ENCODE data around the gene MFAP1.
"Not testable (repeated sequence)": the region's sequence is repeated elsewhere in the genome, so short reads cannot be mapped to it uniquely, and the experiment has no call there.

The MFAP1 gene

GRCh38 chr15:43815064-43815463 lies 9.4 kb downstream of the MFAP1 start:
- not testable (repeated sequence) for DNase-seq (ENCODE audit: low spot score)

GRCh38 chr15:43808960-43809678 lies 15.4 kb downstream of the MFAP1 start:
- no peak for DNase-seq (ENCODE audit: low spot score)

- no peak for DNase-seq (ENCODE audit: low spot score)
Observed at GRCh38 chr15:43808435-43808950, 16.0 kb downstream of the MFAP1 start.

GRCh38 chr15:43802676-43803075 lies 21.8 kb downstream of the MFAP1 start:
- DNase-seq (ENCODE audit: low spot score), result not testable (repeated sequence)

- peak; percentile 85 for DNase-seq (ENCODE audit: low spot score)
Observed at GRCh38 chr15:43800286-43801141, 24.0 kb downstream of the MFAP1 start, which contains the start of gene HYPK. TSS of gene HYPK (plus strand) at chr15:43800599. CDS start at chr15:43800623, 24 bp downstream.

GRCh38 chr15:43799945-43800285 lies 24.6 kb downstream of the MFAP1 start, which contains the start of gene SERINC4:
TSS of gene SERINC4 (minus strand) at chr15:43800220. CDS start at chr15:43799986, 234 bp downstream.
- DNase-seq (ENCODE audit: low spot score), result no peak

- no peak for DNase-seq (ENCODE audit: low spot score)
Observed at GRCh38 chr15:43799209-43799944, 25.1 kb downstream of the MFAP1 start.

DNA sequence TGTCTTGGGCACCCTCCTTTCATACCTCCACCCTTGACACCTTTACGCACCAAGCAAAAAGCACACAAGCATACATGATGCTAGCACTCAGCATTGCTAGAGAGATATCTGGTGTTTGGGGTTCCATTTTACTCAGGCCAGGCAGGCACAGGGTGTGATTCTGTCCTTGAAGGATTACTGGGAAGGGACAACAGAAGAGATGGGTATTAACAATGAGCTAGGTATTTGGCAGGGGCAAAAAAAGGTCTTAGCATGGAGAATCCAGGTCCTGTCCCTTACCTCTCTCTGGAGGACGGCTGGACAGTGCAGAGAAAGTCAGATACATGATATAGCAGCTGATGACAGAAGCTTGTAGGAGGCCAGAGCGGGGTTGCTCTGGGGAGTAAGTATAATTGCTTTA lies 27.9 kb downstream of the MFAP1 start:
- DNase-seq (ENCODE audit: low spot score), result no peak

DNA sequence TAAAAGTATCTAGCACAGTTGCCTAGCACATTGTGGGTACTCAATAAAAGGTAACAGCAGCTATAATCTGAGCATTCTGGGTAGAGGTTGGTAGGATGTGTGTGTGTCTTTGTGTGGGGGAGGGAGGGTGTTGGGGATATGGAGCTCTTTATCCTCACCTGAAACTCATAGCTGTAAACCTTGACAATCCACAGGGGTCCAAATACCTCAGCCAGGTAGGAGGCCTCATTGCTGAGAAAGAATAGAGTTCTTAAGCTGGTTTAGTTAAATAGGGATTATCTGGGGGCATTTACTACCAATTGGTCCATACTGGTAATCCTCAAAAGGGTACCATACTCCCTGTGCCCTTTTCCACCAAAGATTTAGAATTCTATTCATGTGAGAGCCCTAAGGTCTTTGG lies 28.5 kb downstream of the MFAP1 start:
- no peak for DNase-seq (ENCODE audit: low spot score)

DNA sequence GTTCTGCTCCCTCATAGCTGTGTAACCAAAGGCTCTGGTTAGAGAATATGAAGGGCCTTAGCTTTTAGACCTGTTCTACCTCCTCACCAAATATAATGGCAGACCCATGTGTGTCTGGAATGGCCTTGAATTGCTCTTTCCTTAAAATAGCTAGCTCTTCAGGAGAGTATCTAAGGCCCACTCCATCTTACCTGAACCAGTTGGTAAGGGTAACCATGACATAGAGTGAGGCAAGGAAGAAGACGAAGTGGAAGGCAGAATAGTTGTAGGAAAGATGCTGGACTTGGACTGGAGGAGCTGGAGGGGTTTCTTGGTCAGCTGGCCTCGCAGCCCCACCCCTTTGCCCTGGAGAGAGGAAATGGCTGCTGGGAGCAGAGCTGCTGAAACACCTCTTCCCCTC lies 29.3 kb downstream of the MFAP1 start:
- DNase-seq (ENCODE audit: low spot score), result no peak

- peak; percentile 79 for DNase-seq (ENCODE audit: low spot score)
Observed at GRCh38 chr15:43794269-43795037, 30.0 kb downstream of the MFAP1 start.

DNA sequence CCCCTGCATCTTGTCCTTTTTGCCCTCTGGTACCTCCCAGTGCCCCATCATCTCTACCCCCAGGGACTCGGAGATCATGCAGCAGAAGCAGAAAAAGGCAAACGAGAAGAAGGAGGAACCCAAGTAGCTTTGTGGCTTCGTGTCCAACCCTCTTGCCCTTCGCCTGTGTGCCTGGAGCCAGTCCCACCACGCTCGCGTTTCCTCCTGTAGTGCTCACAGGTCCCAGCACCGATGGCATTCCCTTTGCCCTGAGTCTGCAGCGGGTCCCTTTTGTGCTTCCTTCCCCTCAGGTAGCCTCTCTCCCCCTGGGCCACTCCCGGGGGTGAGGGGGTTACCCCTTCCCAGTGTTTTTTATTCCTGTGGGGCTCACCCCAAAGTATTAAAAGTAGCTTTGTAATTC lies 30.8 kb downstream of the MFAP1 start:
- DNase-seq (ENCODE audit: low spot score), result no peak

DNA sequence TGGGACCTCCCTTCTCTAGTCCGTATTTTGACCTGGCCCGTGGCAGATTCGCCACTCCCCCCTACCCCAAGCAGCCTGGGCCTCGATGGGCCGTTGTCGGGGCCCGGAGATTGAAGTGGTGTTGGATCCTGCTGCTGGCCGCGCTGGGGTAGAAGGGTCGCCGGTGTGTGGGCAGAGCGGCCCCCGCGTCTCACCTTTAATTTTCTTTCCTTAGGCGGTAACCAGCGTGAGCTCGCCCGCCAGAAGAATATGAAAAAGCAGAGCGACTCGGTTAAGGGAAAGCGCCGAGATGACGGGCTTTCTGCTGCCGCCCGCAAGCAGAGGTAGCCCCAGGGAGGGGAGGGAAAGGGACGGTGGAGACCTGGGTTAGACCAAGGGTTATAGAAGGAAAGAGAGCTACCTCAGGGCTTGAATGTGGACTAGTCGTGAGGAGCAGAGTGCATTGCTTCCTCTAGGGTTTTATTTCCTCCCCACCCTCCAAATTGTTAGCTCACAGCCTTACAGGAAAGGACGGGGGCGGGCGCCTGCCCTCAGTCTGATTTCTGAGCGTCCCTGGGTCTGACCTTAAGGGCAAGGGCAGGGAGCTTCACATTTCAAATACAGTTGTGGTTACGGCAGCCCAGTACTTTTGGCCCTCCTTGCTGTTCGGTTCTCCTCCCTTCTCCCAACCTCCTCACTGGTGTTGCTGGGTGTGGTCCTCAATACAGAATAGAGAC lies 31.6 kb downstream of the MFAP1 start:
- DNase-seq (ENCODE audit: low spot score), result peak; percentile 57

DNA sequence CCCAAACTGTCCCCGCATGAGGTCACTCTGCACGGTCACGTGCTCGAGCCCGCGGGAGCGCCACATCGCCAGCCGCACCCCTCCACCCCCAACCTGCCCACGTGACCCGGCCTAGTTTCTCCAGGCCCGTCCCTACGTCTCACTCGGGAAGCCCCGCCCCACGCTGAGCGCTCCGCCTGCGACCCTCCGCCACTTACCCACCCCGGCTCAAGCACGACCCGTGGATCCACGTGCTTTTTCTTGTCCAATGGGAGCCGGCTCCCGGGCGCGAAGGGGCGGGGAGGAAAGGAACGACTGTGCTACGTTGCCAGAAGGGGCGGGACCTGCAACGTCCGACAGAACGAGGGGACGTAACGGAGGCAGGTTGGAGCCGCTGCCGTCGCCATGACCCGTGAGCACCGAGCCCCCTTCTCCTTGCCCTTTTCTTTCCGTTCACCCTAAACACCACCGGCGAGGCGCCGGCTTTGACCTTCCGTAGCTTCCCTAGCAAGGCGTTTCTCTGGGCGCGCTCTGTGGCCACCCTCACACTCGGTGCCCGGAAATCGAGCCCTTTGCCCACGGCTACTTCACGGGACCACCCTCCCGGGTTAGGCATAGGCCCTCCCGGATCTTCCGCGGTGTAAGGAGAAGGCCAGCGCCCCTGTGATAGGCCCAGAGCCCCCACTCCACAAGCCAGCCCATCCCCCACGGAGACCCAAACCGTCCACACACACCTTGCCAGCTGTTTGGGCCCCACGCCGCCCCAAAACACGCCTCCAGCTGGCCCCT lies 32.3 kb downstream of the MFAP1 start, which contains the start of gene SERF2:
SERF2 (plus strand) TSS at position 328 of the 768 bp plus-strand sequence; CDS start at position 385, 57 bp downstream.
- DNase-seq (ENCODE audit: low spot score), result peak; percentile 98

- DNase-seq (ENCODE audit: low spot score), result no peak
Observed at GRCh38 chr15:43789409-43789808, 35.1 kb downstream of the MFAP1 start.

- DNase-seq (ENCODE audit: low spot score), result no peak
Observed at GRCh38 chr15:43779016-43779415, 45.5 kb downstream of the MFAP1 start.

GRCh38 chr15:43777267-43777914 lies 47.1 kb downstream of the MFAP1 start:
- peak; percentile 62 for DNase-seq (ENCODE audit: low spot score)

GRCh38 chr15:43776718-43777266 lies 47.7 kb downstream of the MFAP1 start, which contains the start of gene ELL3:
TSS of gene ELL3 (minus strand) at chr15:43776966. CDS start at chr15:43776901, 65 bp downstream.
- peak; percentile 46 for DNase-seq (ENCODE audit: low spot score)

Measured in kidney capillary endothelial cell (primary cell).